ENCODE results near the gene KIAA0319L.

GRCh38 chr1:35580949-35581388 lies 23.8 kb upstream of the KIAA0319L start:
- TF ChIP-seq, protein P1, sequence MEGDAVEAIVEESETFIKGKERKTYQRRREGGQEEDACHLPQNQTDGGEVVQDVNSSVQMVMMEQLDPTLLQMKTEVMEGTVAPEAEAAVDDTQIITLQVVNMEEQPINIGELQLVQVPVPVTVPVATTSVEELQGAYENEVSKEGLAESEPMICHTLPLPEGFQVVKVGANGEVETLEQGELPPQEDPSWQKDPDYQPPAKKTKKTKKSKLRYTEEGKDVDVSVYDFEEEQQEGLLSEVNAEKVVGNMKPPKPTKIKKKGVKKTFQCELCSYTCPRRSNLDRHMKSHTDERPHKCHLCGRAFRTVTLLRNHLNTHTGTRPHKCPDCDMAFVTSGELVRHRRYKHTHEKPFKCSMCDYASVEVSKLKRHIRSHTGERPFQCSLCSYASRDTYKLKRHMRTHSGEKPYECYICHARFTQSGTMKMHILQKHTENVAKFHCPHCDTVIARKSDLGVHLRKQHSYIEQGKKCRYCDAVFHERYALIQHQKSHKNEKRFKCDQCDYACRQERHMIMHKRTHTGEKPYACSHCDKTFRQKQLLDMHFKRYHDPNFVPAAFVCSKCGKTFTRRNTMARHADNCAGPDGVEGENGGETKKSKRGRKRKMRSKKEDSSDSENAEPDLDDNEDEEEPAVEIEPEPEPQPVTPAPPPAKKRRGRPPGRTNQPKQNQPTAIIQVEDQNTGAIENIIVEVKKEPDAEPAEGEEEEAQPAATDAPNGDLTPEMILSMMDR (IDR thresholded peaks at IDR 0.05) = no peak
- no peak for TF ChIP-seq POLR2A (IDR thresholded peaks at IDR 0.05)
